ENCODE data around the gene ZBTB7C.

GRCh38 chr18:48387300-48387699 is 21.9 kb downstream of the ZBTB7C start:
- TF ChIP-seq POLR2A (IDR thresholded peaks at IDR 0.05) = no peak
- TF ChIP-seq CTCF (IDR thresholded peaks at IDR 0.05) = no peak

All from esophagus squamous epithelium (tissue), 4 donors.